OCI-LY1 (cell line): ENCODE data around the gene EHBP1L1.

ENCODE experiments used
- H2AFZ ChIP-seq: fragments of 200-600 bp; sonication (generic), shearing (Covaris generic); 2 replicates; pipeline ENCODE4 v1.6.0; 2014; ENCODE audit warnings: antibody characterized with exemption, mild to moderate bottlenecking, low read length
- H3F3A ChIP-seq: fragments of 200-600 bp; sonication (generic), shearing (Covaris generic); 2 replicates; pipeline ENCODE4 v1.6.0; 2014; ENCODE audit warnings: mild to moderate bottlenecking, antibody characterized with exemption, low read length, moderate library complexity; ENCODE audit not compliant: insufficient read depth
- H3K27ac ChIP-seq: fragments of 200-600 bp; sonication (generic); 2 replicates; pipeline ENCODE4 v1.5.1; 2014; ENCODE audit warnings: low read length, mixed run types, mild to moderate bottlenecking, low read depth; ENCODE audit not compliant: poor library complexity, severe bottlenecking
- H3K27me3 ChIP-seq: fragments of 200-600 bp; sonication (generic); 2 replicates; pipeline ENCODE4 v1.6.0; 2014; ENCODE audit warnings: antibody characterized with exemption, mild to moderate bottlenecking, low read length, moderate library complexity; ENCODE audit not compliant: insufficient read depth
- H3K36me3 ChIP-seq: fragments of 200-600 bp; sonication (generic); 2 replicates; pipeline ENCODE4 v1.6.1; 2014; ENCODE audit warnings: mild to moderate bottlenecking, antibody characterized with exemption, low read length, moderate library complexity, mixed read lengths; ENCODE audit not compliant: insufficient read depth
- H3K4me1 ChIP-seq: fragments of 200-600 bp; sonication (generic); 2 replicates; pipeline ENCODE4 v1.5.1; 2014; ENCODE audit warnings: mild to moderate bottlenecking, low read length, moderate library complexity; ENCODE audit not compliant: insufficient read depth, severe bottlenecking
- H3K4me2 ChIP-seq: fragments of 200-600 bp; sonication (generic), shearing (Covaris generic); 2 replicates; pipeline ENCODE4 v1.6.1; 2014; ENCODE audit warnings: low read length
- H3K4me3 ChIP-seq: fragments of 200-600 bp; sonication (generic); 2 replicates; pipeline ENCODE4 v1.5.1; 2014; ENCODE audit warnings: low read length, low read depth, mild to moderate bottlenecking, mixed read lengths; ENCODE audit not compliant: poor library complexity, severe bottlenecking
- H3K79me2 ChIP-seq: fragments of 200-600 bp; shearing (Covaris generic); 2 replicates; pipeline ENCODE4 v1.6.1; 2016; ENCODE audit warnings: mixed run types, low read length, mixed read lengths; ENCODE audit not compliant: insufficient read depth
- H3K9ac ChIP-seq: fragments of 200-600 bp; sonication (generic), shearing (Covaris generic); 2 replicates; pipeline ENCODE4 v1.6.1; 2014; ENCODE audit warnings: mild to moderate bottlenecking, low read length, mixed read lengths
- H3K9me2 ChIP-seq: fragments of 200-600 bp; sonication (generic), shearing (Covaris generic); 2 replicates; pipeline ENCODE4 v1.6.1; 2014; ENCODE audit warnings: low read depth, mild to moderate bottlenecking, low read length, mixed read lengths
- H3K9me3 ChIP-seq: fragments of 200-600 bp; shearing (Covaris generic); 2 replicates; pipeline ENCODE4 v1.6.1; 2014; ENCODE audit warnings: low read length, mixed read lengths
- H4K20me1 ChIP-seq: fragments of 200-600 bp; sonication (generic), shearing (Covaris generic); 2 replicates; pipeline ENCODE4 v1.6.0; 2016; ENCODE audit warnings: mild to moderate bottlenecking, low read length; ENCODE audit not compliant: insufficient read depth
- CTCF ChIP-seq: fragments of 200-600 bp; sonication (generic), shearing (Covaris generic); IDR thresholded peaks from 2 replicates; pipeline ENCODE4 v1.5.1; 2017; ENCODE audit warnings: mild to moderate bottlenecking, antibody characterized with exemption, low read length, moderate library complexity, mixed read lengths
- EZH2 ChIP-seq: fragments of 200-600 bp; sonication (generic), shearing (Covaris generic); IDR thresholded peaks from 2 replicates; pipeline ENCODE4 v1.8.0; 2017; ENCODE audit warnings: borderline replicate concordance, mixed run types, mild to moderate bottlenecking, antibody characterized with exemption, low read length, moderate library complexity, mixed read lengths

EHBP1L1 gene

GRCh38 chr11:65573391-65574079 is 2.3 kb upstream of the EHBP1L1 start:
- no peaks in the 10 kb centered on the region for H3K79me2 ChIP-seq
- no peaks in the 10 kb centered on the region; the same call in 1 of the 2 replicates for H3F3A ChIP-seq
- H3K9me2 ChIP-seq = no peaks in the 10 kb centered on the region
- H3K9ac ChIP-seq = peak overlapping the region; percentile 58; the same call in 1 of the 2 replicates
- 0 out of 2 replicates have a peak, but pooled peaks cover 5% of the 10 kb centered on the region for H3K27me3 ChIP-seq
- peak overlapping the region; percentile 58 for H3K27ac ChIP-seq
- H2AFZ ChIP-seq = no peak overlapping the region
- H3K4me1 ChIP-seq = peaks cover 58% of the 10 kb centered on the region
- H4K20me1 ChIP-seq = no peaks in the 10 kb centered on the region
- H3K4me2 ChIP-seq = peak overlapping the region; percentile 80
- TF ChIP-seq EZH2 = no peak
- TF ChIP-seq CTCF = no peak
- H3K9me3 ChIP-seq = no peaks in the 10 kb centered on the region
- H3K36me3 ChIP-seq = peaks cover 4% of the 10 kb centered on the region; the same call in 1 of the 2 replicates
- H3K4me3 ChIP-seq = peak overlapping the region; percentile 83

- peak overlapping the region; percentile 84 for H3K4me2 ChIP-seq
- H3F3A ChIP-seq = no peaks in the 10 kb centered on the region; the same call in 1 of the 2 replicates
- H2AFZ ChIP-seq = no peak overlapping the region
- H3K27me3 ChIP-seq = 0 out of 2 replicates have a peak, but pooled peaks cover 5% of the 10 kb centered on the region
- H3K9me3 ChIP-seq = no peaks in the 10 kb centered on the region
- H3K4me1 ChIP-seq = peaks cover 51% of the 10 kb centered on the region
- TF ChIP-seq CTCF (peak; percentile 55), EZH2 (no peak)
- peak overlapping the region; percentile 59 for H3K9ac ChIP-seq
- H3K4me3 ChIP-seq = peak overlapping the region; percentile 83
- no peaks in the 10 kb centered on the region for H3K9me2 ChIP-seq
- peak overlapping the region; percentile 58 for H3K27ac ChIP-seq
- H3K36me3 ChIP-seq = no peaks in the 10 kb centered on the region; the same call in 1 of the 2 replicates
- H3K79me2 ChIP-seq = no peaks in the 10 kb centered on the region
- H4K20me1 ChIP-seq = no peaks in the 10 kb centered on the region
Observed at GRCh38 chr11:65574109-65574810, 1.6 kb upstream of the EHBP1L1 start.

- Histone ChIP-seq H4K20me1 (no peaks in the 10 kb centered on the region), H3K9me3 (no peaks in the 10 kb centered on the region), H3K4me3 (peak overlapping the region; percentile 83), H3K79me2 (no peaks in the 10 kb centered on the region), H3K4me2 (peak overlapping the region; percentile 84), H3F3A (no peaks in the 10 kb centered on the region; the same call in 1 of the 2 replicates), H2AFZ (no peak overlapping the region), H3K27ac (peak overlapping the region; percentile 35), H3K27me3 (0 out of 2 replicates have a peak, but pooled peaks cover 5% of the 10 kb centered on the region), H3K36me3 (no peaks in the 10 kb centered on the region; the same call in 1 of the 2 replicates), H3K4me1 (peaks cover 49% of the 10 kb centered on the region), H3K9ac (peak overlapping the region; percentile 59), H3K9me2 (no peaks in the 10 kb centered on the region)
- TF ChIP-seq CTCF (no peak), EZH2 (no peak)
Observed at GRCh38 chr11:65574811-65575567, 864 bp upstream of the EHBP1L1 start.
